Activated CD4-positive, alpha-beta T cell treated with anti-CD3 and anti-CD28 coated beads for 4 hours (primary cell): Measurements from ENCODE around the gene MOV10.

ENCODE experiments used
- DNase-seq, 2 donors: peaks; one replicate each; pipeline ENCODE4 v3.0.0-alpha.2; 2020

MOV10 gene

DNA sequence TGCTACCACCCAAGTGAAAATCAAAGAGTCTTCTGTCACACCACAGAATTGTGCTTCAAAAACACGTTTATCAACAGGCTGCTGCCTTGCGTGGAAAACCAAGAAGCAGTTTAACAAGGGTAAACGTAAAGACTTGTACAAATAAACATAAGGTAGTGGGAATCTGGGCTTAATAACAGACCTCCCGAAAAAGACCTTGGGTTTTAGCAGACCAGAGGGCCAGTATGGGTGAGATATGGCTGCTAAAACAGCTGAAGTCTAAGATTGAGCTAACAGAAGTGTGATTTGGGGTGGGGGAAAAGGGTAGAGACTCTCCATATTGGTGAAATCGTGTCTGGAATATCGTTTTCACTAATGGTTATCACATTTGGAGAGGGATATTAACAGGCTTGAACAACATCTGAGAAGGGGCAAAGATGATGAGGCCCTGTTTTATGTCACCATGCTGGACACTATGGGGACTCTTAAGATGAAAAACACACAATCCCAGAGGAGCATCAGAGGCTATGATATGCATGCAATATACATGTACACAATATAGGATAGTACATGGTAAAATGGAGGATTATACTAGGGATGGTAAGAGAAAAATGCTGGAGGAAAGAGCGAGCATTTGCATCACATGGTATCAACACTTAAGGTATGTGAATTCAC lies 1.4 kb downstream of the MOV10 start:
- DNase-seq: no peak

DNA sequence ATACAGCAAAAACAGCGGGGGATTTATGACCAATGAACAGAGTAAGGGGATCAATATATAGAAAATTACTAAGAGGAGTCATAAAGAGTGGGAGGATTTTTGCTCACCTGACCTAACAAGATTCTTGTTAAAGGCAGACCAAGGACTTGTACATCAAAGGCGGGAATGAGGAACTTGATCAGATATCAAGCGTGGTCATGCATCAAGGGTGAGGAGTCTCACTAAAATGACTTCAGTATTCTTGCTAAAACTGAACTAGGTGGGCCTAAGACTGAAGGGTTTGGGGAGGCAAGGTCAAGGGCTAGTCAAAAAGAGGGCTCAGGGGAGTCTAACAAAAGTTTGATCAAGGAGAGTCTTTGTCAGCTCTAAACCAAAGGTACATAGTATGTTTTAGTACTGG lies 2.1 kb downstream of the MOV10 start:
- no peak for DNase-seq

DNA sequence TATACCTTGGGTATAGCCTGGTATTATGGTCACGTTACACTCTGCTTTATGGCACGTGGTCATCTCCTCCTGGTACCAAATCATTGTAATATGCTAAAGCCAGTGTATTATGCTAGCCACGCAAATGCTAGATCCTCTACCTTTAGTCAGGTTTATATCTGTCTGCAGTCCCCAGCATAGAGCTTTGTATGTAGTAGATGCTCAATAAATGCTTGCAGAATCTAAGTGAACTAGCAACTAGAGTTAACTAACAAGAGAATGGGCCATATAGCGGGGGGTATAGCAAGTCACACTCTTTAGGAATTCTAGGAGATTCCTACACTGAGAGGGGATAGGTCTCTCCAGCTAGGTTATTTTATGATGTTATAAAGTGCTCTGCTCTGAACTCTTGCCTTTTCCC lies 3.0 kb downstream of the MOV10 start:
- DNase-seq: no peak

DNA sequence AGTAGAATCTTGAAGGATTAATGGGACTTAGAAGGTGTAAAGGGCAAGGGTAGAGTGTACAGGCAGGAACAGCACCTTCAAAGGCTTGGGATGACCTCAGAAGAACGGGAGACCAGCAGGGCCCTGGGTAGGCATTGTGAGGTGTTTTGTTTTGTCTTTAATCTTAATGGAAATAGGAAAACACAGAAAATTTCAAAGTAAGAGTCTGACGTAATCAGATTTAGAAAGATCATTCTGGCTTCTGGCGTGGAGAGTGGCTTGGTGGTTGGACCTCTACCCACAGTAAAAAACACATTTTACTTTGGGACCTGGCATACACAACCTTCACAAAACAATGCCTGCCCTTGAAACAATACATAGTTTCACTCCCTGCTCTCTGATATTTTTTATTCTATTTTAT lies 4.1 kb downstream of the MOV10 start:
- DNase-seq: no peak

DNA sequence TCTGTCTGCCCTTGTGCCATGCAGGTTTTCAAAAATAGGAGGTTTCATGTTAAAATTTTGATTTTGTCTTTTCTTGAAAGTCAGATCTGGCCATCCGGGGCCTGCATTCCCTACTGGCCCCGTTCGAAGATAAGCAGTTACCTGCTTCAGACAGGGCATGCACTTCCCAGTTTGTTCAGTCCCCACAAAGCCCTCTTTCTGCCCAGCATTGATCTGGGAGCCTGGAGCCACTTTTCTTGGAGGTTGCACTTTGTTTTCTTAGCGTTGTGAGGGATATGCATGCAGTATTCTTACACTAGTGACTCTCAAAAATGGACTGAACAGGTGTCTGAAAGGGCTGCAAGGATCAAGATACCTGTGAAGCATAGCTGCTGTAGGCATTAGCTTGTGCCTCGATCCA lies 11.5 kb downstream of the MOV10 start:
- no peak for DNase-seq

DNA sequence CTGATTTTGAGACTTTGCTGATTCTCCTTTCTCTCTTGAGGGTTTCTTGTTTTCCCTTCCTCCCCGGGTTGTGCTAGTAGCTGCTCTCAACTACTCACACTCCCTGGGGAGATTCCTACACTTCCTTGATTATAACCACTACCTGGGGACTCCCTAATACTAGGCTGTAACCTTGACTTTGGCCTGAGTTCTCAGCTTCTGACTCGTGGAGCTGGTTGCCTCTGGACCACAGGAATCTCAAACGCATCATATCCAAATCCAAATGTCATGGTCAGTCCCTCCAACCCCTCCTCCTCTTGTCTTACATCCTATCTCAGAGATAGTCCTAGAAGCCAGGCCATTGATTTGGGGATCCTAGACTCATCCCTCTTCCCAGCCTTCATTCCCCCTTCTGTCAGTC lies 12.0 kb downstream of the MOV10 start:
- no peak for DNase-seq

DNA sequence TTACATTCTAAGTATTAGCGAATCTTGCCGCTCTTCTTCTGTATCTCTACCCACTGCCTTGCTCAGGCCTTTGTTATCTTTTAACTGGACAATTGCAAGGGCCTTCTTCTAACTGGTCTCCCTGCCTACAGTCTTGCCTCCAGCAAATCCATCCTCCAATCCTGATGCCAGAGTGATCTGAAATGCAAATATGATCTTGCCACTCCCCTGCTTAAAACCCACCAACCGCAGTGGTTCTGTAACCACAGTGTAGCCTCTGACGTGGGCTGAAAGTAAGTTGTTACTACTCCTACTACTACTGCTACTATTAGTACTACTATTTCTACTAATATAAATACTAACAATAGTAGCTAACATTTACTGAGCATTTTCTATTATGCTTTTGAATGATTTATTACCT lies 12.4 kb downstream of the MOV10 start:
- no peak for DNase-seq

DNA sequence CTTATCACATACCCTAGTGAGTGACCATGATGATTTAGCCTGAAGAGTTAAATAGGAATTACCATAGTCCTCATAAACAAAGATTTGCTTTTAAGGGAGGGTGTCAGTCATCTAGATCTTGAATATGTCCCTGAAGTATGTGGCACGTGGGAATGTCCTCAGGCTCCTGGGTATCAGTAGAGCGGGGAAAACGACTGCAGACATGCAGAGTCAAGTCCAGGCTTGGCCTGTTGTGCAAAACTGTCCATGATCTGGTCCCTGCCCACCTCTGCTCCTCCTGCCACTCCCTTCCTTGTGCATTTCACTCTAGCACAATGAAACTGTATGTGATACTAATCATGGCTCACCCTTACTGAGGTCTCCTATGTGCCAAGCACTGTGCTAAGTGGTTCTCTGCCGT lies 12.9 kb downstream of the MOV10 start:
- no peak for DNase-seq

DNA sequence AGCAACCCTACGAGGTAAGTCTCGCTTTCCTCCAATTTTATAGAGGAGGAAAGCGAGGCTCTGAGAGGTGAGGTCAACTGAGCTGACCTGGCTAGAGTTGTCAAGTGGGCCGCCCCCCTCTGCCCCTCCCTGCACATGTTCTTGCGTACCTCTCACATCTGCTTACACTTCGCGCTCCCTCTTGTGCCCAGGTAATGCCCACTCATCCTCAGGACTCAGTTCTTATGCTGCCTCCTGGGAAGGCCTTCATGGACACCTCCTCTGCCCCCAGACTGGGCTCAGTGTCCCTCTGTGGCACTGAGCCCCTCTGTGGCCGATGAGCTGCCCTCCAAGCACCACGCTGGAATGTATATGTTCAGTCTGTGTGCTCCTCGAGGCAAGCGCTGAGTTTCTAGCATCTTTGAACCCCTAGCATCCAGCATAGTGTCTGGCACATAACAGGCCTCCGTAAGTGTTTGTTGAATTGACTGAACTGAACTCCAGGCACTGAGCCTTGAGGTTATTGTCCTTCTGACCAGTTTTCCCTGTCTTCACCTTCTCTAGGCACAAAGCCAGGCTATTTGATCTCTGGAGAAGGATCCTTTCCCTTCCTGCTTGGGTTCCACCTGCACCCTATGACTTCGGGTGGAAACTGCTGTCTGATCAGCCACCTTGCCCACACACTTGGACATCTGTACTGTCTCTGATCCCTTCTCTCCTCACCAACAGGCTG lies 13.5 kb downstream of the MOV10 start:
- DNase-seq: no peak

DNA sequence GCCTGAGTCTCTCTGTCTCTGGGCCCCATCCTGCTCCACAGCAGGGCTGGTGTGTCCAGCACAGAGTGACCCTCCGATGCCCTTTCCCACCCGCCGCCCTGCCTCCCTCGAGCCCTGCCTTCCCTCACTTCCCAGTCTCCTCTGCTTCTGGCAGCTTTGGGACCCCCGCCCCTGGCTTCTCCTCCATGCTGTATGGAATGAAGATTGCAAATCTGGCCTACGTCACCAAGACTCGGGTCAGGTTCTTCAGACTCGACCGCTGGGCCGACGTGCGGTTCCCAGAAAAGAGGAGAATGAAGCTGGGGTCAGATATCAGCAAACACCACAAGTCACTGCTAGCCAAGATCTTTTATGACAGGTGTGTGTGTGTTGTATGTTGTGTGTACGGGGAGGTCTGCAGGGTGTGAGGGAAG lies 14.3 kb downstream of the MOV10 start:
- DNase-seq: no peak

DNA sequence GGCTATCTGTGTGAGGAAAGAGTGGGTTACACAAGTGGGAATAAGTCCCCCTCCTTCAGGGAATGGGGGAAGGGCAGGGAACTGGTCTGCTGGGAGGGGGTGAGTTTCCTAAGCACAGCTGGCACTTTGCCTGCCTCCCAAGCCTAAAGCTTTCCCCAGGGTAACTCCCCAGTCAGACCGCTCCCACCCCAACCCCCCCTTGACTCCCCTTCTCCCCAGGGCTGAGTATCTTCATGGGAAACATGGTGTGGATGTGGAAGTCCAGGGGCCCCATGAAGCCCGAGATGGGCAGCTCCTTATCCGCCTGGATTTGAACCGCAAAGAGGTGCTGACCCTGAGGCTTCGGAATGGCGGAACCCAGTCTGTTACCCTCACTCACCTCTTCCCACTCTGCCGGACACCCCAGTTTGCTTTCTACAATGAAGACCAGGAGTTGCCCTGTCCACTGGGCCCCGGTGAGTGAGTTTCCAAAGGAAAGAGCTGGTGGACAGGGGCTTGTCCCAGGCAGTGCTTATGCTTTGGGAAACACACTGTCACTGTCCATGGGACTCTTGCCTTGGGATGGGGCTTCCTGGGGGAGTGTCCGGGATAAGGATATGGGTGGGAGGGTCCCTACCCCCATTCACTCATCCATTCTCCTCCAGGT lies 14.9 kb downstream of the MOV10 start:
- DNase-seq: no peak

DNA sequence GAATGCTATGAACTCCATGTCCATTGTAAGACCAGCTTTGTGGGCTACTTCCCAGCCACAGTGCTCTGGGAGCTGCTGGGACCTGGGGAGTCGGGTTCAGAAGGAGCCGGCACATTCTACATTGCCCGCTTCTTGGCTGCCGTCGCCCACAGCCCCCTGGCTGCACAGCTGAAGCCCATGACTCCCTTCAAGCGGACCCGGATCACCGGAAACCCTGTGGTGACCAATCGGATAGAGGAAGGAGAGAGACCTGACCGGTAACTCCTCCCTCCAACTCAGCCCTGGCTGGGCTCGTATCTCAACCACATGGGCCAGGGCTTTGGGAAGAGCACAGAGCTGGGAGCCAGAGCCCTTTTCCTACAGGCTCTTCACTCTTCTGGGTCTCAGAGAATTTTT lies 15.4 kb downstream of the MOV10 start:
- DNase-seq: no peak

DNA sequence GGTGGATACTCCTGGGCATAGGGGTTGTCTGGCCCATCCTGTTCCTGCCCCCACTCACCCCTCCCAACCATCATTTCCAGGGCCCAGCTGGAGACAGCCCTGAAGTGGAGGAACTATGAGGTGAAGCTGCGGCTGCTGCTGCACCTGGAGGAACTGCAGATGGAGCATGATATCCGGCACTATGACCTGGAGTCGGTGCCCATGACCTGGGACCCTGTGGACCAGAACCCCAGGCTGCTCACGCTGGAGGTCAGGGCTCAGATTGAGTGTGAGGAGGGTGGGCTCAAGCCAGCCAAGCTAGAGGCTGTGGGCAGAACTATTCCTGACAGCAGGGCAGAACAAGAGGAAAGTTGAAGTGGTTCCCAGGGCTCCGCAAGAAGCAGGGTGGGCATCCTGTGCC lies 18.2 kb downstream of the MOV10 start:
- no peak for DNase-seq

DNA sequence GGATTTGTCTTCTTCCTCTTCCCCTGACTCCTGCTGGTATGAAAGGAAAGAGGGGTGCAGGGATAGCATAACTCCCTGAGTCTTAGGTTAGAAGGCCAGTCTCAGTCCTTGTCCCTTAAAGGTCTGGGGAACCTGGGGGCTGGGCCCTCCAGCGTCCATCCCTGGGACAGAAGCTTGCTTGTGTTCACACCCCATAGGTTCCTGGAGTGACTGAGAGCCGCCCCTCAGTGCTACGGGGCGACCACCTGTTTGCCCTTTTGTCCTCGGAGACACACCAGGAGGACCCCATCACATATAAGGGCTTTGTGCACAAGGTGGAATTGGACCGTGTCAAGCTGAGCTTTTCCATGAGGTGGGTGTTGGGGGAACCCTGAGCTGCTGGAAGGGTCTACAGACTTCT lies 19.4 kb downstream of the MOV10 start:
- DNase-seq: no peak

DNA sequence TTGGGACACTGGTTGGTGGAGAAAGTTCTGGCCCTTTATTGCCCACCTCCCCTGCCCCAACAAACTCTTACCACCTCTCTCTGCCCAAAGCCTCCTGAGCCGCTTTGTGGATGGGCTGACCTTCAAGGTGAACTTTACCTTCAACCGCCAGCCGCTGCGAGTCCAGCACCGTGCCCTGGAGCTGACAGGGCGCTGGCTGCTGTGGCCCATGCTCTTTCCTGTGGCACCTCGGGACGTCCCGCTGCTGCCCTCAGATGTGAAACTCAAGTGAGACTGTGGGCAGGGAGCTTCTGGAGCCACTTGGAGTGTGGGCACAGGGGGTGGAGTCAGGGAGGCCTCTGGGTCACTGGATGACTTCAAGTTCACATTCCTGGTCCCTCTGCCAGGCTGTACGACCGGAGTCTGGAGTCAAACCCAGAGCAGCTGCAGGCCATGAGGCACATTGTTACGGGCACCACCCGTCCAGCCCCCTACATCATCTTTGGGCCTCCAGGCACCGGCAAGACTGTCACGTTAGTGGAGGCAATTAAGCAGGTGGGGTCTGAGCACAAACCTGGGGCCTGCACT lies 20.0 kb downstream of the MOV10 start:
- no peak for DNase-seq

DNA sequence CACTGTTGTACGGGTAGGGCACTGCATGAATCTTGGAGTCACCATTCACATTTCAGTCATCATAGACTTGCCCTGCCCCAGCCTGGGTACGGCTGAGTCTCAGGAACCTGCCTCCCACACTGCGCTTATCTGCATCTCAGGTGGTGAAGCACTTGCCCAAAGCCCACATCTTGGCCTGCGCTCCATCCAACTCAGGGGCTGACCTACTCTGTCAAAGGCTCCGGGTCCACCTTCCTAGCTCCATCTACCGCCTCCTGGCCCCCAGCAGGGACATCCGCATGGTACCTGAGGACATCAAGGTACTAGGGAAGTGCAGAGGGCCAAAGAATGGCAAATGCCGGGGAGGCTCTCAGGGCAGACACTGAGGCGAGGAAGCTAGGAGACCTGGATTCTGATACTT lies 20.8 kb downstream of the MOV10 start:
- no peak for DNase-seq

DNA sequence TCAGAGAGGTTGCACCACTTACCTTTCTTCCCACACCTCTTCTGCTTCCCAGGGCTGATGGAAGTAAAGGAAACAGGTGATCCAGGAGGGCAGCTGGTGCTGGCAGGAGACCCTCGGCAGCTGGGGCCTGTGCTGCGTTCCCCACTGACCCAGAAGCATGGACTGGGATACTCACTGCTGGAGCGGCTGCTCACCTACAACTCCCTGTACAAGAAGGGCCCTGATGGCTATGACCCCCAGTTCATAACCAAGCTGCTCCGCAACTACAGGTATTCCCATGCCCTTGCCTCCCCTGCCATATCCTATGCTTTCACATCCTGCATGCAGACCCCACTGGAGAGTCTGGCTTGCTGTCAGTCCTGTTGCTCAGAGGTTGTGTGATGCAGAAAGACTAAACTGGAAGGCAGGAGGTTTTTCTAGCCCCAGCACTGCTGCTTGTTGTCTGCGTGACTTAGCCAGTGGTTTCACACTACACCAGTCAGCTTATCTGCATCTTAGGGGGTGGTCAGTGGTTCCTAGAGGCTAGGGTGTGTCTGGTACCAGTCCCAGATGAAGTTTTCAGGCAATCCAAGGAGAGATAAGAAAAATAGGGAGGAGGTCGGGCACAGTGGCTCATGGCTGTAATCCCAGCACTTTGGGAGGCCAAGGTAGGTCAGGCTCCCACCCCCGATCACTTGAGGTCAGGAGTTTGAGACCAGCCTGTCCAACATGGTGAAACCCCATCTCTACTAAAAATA lies 22.3 kb downstream of the MOV10 start:
- DNase-seq: no peak

DNA sequence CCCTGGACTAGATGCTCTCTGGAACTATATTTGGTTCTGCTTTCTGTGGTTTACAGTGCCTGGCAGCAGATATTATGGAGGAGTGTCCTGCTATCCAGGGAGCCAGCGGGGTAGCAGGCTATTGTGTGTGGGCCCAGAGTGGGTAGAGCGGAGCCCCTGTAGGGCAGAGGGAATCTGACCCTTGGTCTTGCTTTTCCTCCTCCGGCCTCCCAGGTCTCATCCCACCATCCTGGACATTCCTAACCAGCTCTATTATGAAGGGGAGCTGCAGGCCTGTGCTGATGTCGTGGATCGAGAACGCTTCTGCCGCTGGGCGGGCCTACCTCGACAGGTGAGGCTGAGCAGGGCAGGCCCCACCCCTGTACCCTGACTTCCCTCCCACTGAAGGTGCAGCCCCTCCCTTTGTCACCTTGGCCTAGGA lies 23.3 kb downstream of the MOV10 start:
- DNase-seq: no peak

DNA sequence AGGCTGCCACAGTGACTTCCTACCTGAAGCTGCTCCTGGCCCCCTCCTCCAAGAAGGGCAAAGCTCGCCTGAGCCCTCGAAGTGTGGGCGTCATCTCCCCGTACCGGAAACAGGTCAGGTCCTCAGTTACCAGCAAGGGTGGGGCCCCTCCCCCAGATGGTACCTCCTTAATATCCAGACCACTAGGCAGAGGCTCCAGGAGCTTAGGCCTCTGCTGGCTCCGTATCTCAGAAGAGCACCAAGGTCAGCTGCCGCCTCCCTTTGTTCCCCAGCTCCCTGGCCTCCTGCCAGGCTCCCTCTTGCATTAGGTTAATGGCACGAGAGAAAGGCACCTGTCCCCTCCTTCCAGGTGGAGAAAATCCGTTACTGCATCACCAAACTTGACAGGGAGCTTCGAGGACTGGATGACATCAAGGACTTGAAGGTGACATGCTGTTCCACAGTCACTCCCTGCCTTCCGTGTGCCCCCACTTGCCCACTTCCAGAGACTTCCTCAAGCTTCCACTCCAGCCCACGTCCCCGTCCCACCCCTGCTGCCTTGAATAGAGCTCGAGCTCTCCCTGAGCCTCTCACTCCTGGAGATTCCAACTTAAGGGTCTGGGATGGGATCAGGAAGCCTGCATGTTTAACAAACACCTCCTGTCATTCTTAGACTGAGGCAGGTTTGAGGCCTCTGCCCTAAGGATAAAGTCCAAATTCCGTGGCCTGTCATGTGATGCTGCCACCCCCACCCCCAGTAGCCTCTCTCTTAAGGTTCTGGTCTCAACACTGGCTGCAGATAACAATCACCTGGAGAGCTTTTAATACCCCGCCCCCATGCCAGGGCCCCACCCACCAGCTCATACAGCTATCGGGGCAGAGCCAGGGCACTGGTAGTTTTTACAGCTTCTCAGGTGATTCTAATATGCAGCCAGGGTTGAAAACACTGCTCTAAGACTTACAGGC lies 24.2 kb downstream of the MOV10 start:
- DNase-seq: no peak

DNA sequence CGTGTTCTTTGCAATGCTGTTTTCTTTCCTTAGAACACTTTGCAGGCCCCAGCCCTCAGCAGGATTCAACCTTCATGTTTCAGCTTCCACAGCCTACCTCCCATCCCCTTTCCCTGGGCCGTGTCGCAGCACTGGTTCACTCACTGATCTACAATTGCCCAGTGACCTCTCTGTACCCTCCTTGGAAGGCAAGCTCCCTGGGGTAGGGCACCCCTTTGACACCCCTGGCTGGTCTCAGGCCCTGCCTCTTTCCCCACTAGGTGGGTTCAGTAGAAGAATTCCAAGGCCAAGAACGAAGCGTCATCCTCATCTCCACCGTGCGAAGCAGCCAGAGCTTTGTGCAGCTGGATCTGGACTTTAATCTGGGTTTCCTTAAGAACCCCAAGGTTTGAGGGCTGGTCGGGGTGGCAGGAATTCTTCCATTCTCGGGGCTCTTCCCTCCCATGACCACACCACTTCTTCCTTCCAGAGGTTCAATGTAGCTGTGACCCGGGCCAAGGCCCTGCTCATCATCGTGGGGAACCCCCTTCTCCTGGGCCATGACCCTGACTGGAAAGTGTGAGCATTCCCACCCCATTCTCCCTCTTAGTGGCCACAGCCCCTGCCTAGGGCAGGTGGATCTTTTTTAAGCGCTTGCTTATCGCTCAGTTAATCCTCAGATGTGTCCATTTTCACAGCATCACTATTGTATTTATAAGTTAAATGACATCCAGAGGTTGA lies 25.1 kb downstream of the MOV10 start:
- no peak for DNase-seq
